Measurements from ENCODE around the gene ABHD5.

DNA sequence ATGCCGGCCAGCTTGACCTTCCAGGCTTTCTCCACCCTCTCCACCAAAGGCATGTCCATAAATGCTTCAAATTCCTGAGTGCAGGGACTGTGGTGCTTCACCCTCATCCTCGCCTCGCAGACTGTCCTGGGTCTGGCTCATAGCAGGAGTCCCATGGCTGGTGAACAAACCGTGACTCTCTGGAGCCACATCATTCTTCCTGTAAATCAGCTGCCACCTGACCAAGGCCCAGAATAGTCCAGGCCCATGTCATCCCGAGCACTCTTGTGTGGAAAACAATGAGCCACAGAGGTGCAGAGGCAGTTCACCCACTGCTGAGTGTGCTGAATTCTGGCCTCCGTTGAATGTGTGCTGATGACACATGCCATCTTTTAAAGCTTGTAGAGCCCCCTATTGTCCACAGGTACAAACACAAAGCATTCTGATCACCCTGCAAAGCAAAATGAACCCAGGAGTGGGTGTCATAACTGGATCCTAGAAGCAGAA is 68.6 kb downstream of the ABHD5 start:
- TF ChIP-seq, protein P1, sequence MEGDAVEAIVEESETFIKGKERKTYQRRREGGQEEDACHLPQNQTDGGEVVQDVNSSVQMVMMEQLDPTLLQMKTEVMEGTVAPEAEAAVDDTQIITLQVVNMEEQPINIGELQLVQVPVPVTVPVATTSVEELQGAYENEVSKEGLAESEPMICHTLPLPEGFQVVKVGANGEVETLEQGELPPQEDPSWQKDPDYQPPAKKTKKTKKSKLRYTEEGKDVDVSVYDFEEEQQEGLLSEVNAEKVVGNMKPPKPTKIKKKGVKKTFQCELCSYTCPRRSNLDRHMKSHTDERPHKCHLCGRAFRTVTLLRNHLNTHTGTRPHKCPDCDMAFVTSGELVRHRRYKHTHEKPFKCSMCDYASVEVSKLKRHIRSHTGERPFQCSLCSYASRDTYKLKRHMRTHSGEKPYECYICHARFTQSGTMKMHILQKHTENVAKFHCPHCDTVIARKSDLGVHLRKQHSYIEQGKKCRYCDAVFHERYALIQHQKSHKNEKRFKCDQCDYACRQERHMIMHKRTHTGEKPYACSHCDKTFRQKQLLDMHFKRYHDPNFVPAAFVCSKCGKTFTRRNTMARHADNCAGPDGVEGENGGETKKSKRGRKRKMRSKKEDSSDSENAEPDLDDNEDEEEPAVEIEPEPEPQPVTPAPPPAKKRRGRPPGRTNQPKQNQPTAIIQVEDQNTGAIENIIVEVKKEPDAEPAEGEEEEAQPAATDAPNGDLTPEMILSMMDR (conservative IDR thresholded peaks at IDR 0.05): no peak
- TF ChIP-seq ZFX (IDR thresholded peaks at IDR 0.05): no peak

Data from C4-2B (cell line).